Liver (tissue), 3 donors: Measurements from ENCODE around the gene PIK3R6.

Experiments
- EGR1 ChIP-seq, 2 donors: IDR thresholded peaks; 2 replicates each; pipeline ENCODE4 v1.6.1; 2016 to 2018; ENCODE audit warnings: antibody characterized with exemption in 2 of 2, low read depth in 2 of 2
- FOXA1 ChIP-seq: IDR thresholded peaks from 2 replicates; pipeline ENCODE4 v1.6.1; 2016; ENCODE audit warnings: antibody characterized with exemption
- GABPA ChIP-seq, 2 donors: IDR thresholded peaks in 1 of 2; conservative IDR thresholded peaks in 1 of 2; 2 replicates each; pipeline ENCODE4 v1.6.1; 2016; ENCODE audit warnings: antibody characterized with exemption in 2 of 2, mild to moderate bottlenecking in 1 of 2, moderate library complexity in 1 of 2
- HNF4G ChIP-seq: IDR thresholded peaks from 2 replicates; pipeline ENCODE4 v1.6.1; 2016; ENCODE audit warnings: antibody characterized with exemption
- JUND ChIP-seq, 2 donors: IDR thresholded peaks; 2 replicates each; pipeline ENCODE4 v1.6.1; 2016; ENCODE audit warnings: antibody characterized with exemption in 2 of 2
- RAD21 ChIP-seq, 2 donors: IDR thresholded peaks; 2 replicates each; pipeline ENCODE4 v1.6.1; 2016; ENCODE audit warnings: antibody characterized with exemption in 2 of 2, mild to moderate bottlenecking in 2 of 2
- TAF1 ChIP-seq: conservative IDR thresholded peaks from 2 replicates; pipeline ENCODE4 v1.6.1; 2016; ENCODE audit warnings: antibody characterized with exemption, mild to moderate bottlenecking
- YY1 ChIP-seq: IDR thresholded peaks from 2 replicates; pipeline ENCODE4 v1.6.1; 2016; ENCODE audit warnings: antibody characterized with exemption, mild to moderate bottlenecking
- TF ChIP-seq, protein P1 (sequence below): fragments of 150-350 bp; IDR thresholded peaks from 2 replicates; pipeline ENCODE4 v1.5.1; 2017; ENCODE audit warnings: improper control_type of control experiment, low read depth, low read length; ENCODE audit not compliant: missing input control
- TF ChIP-seq, protein P2 (sequence below): IDR thresholded peaks from 2 replicates; pipeline ENCODE4 v1.6.1; 2016; ENCODE audit warnings: antibody characterized with exemption
- TF ChIP-seq, protein P3 (sequence below): IDR thresholded peaks from 2 replicates; pipeline ENCODE4 v1.6.1; 2016; ENCODE audit warnings: antibody characterized with exemption, mild to moderate bottlenecking
- TF ChIP-seq, protein P4 (sequence below): IDR thresholded peaks from 2 replicates; pipeline ENCODE4 v1.6.1; 2016; ENCODE audit warnings: antibody characterized with exemption
- donor health status: healthy.
- donor health status: healthy.

DNA sequence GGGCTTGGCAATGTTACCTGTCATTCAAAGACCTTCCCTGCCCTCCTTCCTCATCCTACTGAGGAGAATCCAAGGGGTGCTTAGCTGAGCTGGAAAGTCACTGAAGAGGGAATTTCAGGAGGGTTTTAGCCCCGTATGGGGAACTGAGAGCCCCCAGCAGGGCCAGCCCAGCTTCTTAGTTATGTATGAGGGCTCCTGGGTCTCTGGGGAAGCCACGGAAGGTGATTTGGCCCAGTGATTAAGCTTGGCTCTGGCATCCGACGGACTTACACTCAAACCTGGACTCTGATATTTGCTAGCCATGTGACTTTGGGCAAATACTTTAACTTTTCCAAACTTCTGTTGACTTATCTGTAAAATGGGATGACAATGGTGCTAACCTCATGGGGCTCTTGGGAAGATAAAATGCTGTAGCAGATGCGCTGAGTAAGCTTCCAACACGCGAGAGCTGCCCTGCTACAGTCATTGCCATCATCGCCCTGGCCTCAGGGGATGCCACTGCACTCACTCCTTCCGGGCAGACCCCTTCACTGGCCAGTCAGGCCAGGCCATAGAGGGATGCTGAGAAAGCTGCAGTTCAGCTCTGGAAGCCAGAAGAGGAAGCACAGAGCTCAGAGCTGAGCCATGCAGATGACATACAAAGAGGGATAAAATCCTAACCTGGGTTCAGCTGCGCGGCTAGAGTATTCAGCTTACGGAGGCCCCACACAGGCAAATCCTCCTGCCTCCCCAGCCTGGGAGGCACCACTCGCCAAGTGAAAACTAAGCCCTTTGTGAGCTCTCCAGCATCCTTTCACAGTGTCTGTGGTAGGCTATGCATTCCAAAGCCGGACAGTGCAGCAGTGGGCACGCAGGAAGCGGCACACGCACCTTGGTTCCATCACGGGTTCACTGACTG is 44.9 kb upstream of the PIK3R6 start:
- TF ChIP-seq, protein P1, sequence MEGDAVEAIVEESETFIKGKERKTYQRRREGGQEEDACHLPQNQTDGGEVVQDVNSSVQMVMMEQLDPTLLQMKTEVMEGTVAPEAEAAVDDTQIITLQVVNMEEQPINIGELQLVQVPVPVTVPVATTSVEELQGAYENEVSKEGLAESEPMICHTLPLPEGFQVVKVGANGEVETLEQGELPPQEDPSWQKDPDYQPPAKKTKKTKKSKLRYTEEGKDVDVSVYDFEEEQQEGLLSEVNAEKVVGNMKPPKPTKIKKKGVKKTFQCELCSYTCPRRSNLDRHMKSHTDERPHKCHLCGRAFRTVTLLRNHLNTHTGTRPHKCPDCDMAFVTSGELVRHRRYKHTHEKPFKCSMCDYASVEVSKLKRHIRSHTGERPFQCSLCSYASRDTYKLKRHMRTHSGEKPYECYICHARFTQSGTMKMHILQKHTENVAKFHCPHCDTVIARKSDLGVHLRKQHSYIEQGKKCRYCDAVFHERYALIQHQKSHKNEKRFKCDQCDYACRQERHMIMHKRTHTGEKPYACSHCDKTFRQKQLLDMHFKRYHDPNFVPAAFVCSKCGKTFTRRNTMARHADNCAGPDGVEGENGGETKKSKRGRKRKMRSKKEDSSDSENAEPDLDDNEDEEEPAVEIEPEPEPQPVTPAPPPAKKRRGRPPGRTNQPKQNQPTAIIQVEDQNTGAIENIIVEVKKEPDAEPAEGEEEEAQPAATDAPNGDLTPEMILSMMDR = no peak
- TF ChIP-seq RAD21 (IDR thresholded peaks at IDR 0.05) (no peak), FOXA1 (no peak), TAF1 (no peak), HNF4G (no peak), YY1 (no peak), JUND (IDR thresholded peaks at IDR 0.05) (no peak), EGR1 (IDR thresholded peaks at IDR 0.05; ENCODE audit: low read depth in 2 of 2) (no peak), GABPA (IDR thresholded peaks at IDR 0.05 in 1 of 2, conservative IDR thresholded peaks at IDR 0.05 in 1 of 2) (no peak)
- TF ChIP-seq, protein P2, sequence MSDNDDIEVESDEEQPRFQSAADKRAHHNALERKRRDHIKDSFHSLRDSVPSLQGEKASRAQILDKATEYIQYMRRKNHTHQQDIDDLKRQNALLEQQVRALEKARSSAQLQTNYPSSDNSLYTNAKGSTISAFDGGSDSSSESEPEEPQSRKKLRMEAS = no peak
- TF ChIP-seq, protein P3, sequence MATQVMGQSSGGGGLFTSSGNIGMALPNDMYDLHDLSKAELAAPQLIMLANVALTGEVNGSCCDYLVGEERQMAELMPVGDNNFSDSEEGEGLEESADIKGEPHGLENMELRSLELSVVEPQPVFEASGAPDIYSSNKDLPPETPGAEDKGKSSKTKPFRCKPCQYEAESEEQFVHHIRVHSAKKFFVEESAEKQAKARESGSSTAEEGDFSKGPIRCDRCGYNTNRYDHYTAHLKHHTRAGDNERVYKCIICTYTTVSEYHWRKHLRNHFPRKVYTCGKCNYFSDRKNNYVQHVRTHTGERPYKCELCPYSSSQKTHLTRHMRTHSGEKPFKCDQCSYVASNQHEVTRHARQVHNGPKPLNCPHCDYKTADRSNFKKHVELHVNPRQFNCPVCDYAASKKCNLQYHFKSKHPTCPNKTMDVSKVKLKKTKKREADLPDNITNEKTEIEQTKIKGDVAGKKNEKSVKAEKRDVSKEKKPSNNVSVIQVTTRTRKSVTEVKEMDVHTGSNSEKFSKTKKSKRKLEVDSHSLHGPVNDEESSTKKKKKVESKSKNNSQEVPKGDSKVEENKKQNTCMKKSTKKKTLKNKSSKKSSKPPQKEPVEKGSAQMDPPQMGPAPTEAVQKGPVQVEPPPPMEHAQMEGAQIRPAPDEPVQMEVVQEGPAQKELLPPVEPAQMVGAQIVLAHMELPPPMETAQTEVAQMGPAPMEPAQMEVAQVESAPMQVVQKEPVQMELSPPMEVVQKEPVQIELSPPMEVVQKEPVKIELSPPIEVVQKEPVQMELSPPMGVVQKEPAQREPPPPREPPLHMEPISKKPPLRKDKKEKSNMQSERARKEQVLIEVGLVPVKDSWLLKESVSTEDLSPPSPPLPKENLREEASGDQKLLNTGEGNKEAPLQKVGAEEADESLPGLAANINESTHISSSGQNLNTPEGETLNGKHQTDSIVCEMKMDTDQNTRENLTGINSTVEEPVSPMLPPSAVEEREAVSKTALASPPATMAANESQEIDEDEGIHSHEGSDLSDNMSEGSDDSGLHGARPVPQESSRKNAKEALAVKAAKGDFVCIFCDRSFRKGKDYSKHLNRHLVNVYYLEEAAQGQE = no peak
- TF ChIP-seq, protein P4, sequence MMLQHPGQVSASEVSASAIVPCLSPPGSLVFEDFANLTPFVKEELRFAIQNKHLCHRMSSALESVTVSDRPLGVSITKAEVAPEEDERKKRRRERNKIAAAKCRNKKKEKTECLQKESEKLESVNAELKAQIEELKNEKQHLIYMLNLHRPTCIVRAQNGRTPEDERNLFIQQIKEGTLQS = no peak
